ENCODE data around the gene THYN1. TPM values are rescaled to one million over a fixed set of nuclear protein-coding genes. Genes with fewer than 3 reads are reported as not detected.

Gene THYN1
- 10 to 100 TPM; 36.1 to 44.3 TPM for total RNA-seq

GRCh38 chr11:134253188-134253993 is at the start of gene THYN1, which contains the start of gene ACAD8:
Gene THYN1 (minus strand): TSS chr11:134253352. CDS start chr11:134252882, 470 bp downstream.
Gene ACAD8 (plus strand): TSS chr11:134253568. CDS start chr11:134253601, 33 bp downstream.

GRCh38 chr11:134275534-134276395 is 22.6 kb upstream of the THYN1 start, which contains the start of gene GLB1L3:
Gene GLB1L3 (plus strand): TSS chr11:134276379. CDS start chr11:134276741, 362 bp downstream.

GRCh38 chr11:134223836-134224709 is 29.1 kb downstream of the THYN1 start, which contains the start of the genes NCAPD3 and VPS26B:
Gene NCAPD3 (minus strand): TSS chr11:134223967. CDS start chr11:134223926, 41 bp downstream.
Gene VPS26B (plus strand): TSS chr11:134224671. CDS start chr11:134225123, 452 bp downstream.

Other genes with a start within 250 kb of the THYN1 start
- gene JAM3, start 184.3 kb downstream of the THYN1 start, total RNA-seq = 10 to 100 TPM; 55.7 to 77.6 TPM
- 10 to 100 TPM; 14.8 to 33.6 TPM for gene NCAPD3, start 29.4 kb downstream of the THYN1 start, total RNA-seq
- 10 to 100 TPM; 33.6 to 37.9 TPM for gene VPS26B, start 28.7 kb downstream of the THYN1 start, total RNA-seq
- 10 to 100 TPM; 15.7 to 16.5 TPM for gene ACAD8, start 216 bp upstream of the THYN1 start, total RNA-seq
- under 1 TPM in 1 of 2 donors, not detected in 1; under 0.01 TPM for gene GLB1L3, start 23.0 kb upstream of the THYN1 start, total RNA-seq
- 1 to 10 TPM; 3.8 to 5.0 TPM for gene GLB1L2, start 78.6 kb upstream of the THYN1 start, total RNA-seq
- under 1 TPM; 0.67 to 0.69 TPM for gene B3GAT1, start 158.9 kb upstream of the THYN1 start, total RNA-seq

Data from melanocyte of skin (primary cell).